22Rv1 (cell line): ENCODE measurements around the gene MMP21.

Experiments
- ZFX ChIP-seq: fragments of 450-650 bp; IDR thresholded peaks from 2 replicates; pipeline ENCODE4 v1.6.1; 2017; ENCODE audit warnings: antibody characterized with exemption, borderline replicate concordance
- TF ChIP-seq, protein P1 (sequence below): fragments of 450-650 bp; IDR thresholded peaks from 2 replicates; pipeline ENCODE4 v1.5.1; 2017; ENCODE audit warnings: mild to moderate bottlenecking

DNA sequence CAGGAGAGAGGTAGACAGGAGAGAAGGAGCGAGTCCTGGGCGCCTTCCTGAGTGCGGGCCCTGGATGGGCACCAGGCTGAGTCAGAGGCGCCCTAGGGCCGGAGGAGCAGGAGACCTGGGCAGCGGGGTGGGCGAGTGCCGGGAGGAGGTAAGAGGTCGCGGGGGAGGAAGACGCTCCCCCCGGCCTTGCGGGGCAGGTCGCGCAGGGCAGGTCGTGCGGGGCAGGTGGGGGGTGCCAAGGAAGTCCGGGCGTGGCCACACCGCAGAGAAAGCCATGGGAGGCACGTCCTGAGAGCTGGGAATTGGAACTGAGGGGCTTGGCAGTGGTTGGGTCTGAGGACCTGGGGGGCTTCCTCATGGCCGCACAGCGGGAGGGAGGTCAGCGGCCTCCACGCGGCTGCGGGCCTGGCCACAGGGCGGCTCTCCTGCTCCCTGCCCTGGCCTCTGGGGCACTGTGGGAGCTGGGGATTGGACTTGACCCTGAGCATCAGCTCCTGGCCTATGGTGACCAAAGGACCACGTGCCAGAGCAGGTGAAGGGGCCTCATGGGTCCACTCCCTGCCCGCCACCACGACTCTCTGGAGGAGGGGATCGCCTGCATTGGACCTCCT, 935 bp downstream of the MMP21 start:
- TF ChIP-seq, protein P1, sequence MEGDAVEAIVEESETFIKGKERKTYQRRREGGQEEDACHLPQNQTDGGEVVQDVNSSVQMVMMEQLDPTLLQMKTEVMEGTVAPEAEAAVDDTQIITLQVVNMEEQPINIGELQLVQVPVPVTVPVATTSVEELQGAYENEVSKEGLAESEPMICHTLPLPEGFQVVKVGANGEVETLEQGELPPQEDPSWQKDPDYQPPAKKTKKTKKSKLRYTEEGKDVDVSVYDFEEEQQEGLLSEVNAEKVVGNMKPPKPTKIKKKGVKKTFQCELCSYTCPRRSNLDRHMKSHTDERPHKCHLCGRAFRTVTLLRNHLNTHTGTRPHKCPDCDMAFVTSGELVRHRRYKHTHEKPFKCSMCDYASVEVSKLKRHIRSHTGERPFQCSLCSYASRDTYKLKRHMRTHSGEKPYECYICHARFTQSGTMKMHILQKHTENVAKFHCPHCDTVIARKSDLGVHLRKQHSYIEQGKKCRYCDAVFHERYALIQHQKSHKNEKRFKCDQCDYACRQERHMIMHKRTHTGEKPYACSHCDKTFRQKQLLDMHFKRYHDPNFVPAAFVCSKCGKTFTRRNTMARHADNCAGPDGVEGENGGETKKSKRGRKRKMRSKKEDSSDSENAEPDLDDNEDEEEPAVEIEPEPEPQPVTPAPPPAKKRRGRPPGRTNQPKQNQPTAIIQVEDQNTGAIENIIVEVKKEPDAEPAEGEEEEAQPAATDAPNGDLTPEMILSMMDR: no peak
- no peak for TF ChIP-seq ZFX
